IMR-90 (cell line): ENCODE data around the gene LRP1-AS.

ENCODE experiments used
- CTCF ChIP-seq: conservative IDR thresholded peaks from 2 replicates; pipeline ENCODE4 v1.5.1; 2012; ENCODE audit warnings: mild to moderate bottlenecking, low read depth, low read length, improper control_type of control experiment
- POLR2A ChIP-seq: IDR thresholded peaks from 2 replicates; pipeline ENCODE4 v1.6.1; 2012; ENCODE audit warnings: mild to moderate bottlenecking, low read depth, low read length
- RAD21 ChIP-seq: IDR thresholded peaks from 2 replicates; pipeline ENCODE4 v1.6.1; 2012; ENCODE audit warnings: low read length, improper control_type of control experiment
- RFX5 ChIP-seq: IDR thresholded peaks from 2 replicates; pipeline ENCODE4 v1.8.0; 2012; ENCODE audit warnings: low read depth, mild to moderate bottlenecking, low read length, moderate library complexity
- USF2 ChIP-seq: fragments of 150-350 bp; IDR thresholded peaks from 2 replicates; pipeline ENCODE4 v1.6.1; 2017; ENCODE audit warnings: mild to moderate bottlenecking, antibody characterized with exemption, low read length, low read depth

GRCh38 chr12:57193706-57194245 lies 46.4 kb upstream of the LRP1-AS start:
- TF ChIP-seq CTCF: no peak
- TF ChIP-seq RFX5: no peak
- TF ChIP-seq POLR2A: no peak
- TF ChIP-seq RAD21: no peak
- TF ChIP-seq USF2: no peak
